ENCODE results near the gene ESRRG.

DNA sequence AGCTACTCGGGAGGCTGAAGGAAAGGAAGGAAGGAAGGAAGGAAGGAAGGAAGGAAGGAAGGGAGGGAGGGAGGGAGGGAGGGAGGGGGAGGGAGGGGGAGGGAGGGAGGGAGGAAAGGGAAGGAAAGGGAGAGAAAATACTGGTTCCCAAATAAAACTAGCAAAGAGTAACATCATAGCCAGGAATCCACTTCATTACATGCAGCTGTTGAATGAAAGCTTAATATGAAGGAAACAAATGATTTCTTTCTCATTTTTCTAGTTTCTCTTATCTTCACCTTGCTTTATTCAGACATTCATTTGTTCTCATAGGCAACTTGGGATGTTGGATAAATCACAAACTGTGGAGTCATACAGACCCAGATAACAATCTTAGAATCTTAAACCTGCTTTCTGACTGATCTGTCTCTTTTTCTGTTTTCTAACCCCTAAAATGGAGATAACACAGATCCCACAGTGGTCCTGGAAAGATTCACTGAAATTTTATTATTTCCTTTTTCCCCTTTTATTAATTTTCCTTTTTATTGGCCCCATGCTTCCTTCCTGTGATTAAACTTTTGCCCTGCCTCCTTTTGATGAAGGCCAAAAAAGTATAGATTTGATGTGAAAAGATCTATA, 247.5 kb downstream of the ESRRG start:
- TF ChIP-seq CTCF (IDR thresholded peaks at IDR 0.05 in 8 of 11, conservative IDR thresholded peaks at IDR 0.05 in 3 of 11) (no peak), POLR2AphosphoS5 (IDR thresholded peaks at IDR 0.05) (no peak)
